ENCODE results near the gene CBX6.

DNA sequence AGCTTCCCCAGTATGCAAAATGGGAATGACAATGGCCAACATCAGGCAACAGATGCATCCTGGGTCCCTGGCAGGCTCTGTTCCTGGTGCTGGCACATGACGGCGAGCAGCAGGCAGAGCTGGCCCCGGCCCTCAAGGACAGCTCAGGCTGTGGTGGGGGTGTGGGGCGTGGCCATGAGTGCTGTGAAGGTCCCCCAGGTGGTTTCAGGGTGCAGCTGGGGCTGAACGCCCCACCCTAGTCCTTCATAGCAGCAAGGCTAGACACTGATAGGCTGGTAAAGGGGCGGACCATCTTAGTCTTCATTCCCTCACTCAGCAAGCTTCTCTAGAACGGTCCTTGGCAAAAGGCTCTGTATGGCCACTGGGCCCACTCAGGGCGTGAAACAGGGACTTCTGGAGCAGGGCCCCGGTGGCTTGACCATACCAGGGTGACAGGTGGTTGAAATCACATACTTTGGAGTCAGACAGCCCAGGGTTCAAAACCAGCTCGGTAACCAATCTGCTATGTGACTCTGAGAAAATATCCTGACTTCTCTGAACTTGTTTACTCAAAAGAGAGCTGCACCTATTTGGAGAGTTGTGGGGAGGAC, 43.3 kb downstream of the CBX6 start:
- TF ChIP-seq EZH2phosphoT487 (IDR thresholded peaks at IDR 0.05; ENCODE audit: insufficient read depth, low read depth) (no peak), EZH2 (IDR thresholded peaks at IDR 0.05; ENCODE audit: insufficient read depth, poor library complexity, severe bottlenecking) (no peak)
